Limb (tissue), 2 donors: ENCODE data around the gene BCL11A.
"Not testable (repeated sequence)": the region's sequence is repeated elsewhere in the genome, so short reads cannot be mapped to it uniquely, and the experiment has no call there.

Source experiments
- DNase-seq, 2 donors: peaks; one replicate each; pipeline ENCODE4 v3.0.0-alpha.2; 2016; ENCODE audit errors: extremely low spot score in 2 of 2

Gene BCL11A

GRCh38 chr2:60437080-60437696, 116.3 kb downstream of the BCL11A start:
- no peak for DNase-seq

- DNase-seq, result no peak
Measured at GRCh38 chr2:60433018-60433596, 120.3 kb downstream of the BCL11A start.

- DNase-seq, result no peak
Measured at GRCh38 chr2:60432035-60432601, 121.3 kb downstream of the BCL11A start.

- no peak for DNase-seq
Measured at GRCh38 chr2:60429681-60430080, 123.8 kb downstream of the BCL11A start.

- no peak for DNase-seq
Measured at GRCh38 chr2:60426880-60427279, 126.6 kb downstream of the BCL11A start.

- DNase-seq, result no peak
Measured at GRCh38 chr2:60426341-60426740, 127.1 kb downstream of the BCL11A start.

- no peak for DNase-seq
Measured at GRCh38 chr2:60424233-60424632, 129.2 kb downstream of the BCL11A start.

- no peak for DNase-seq
Measured at GRCh38 chr2:60423505-60423904, 129.9 kb downstream of the BCL11A start.

GRCh38 chr2:60422826-60423483, 130.5 kb downstream of the BCL11A start:
- DNase-seq, result no peak

GRCh38 chr2:60417210-60417609, 136.2 kb downstream of the BCL11A start:
- DNase-seq, result not testable (repeated sequence)

GRCh38 chr2:60416221-60417008, 137.0 kb downstream of the BCL11A start:
- DNase-seq, result no peak

GRCh38 chr2:60415814-60416213, 137.6 kb downstream of the BCL11A start:
- no peak for DNase-seq

- DNase-seq, result no peak
Measured at GRCh38 chr2:60414495-60415138, 138.8 kb downstream of the BCL11A start.

GRCh38 chr2:60413814-60414168, 139.7 kb downstream of the BCL11A start:
- DNase-seq, result no peak

GRCh38 chr2:60413069-60413813, 140.2 kb downstream of the BCL11A start:
- no peak for DNase-seq

- no peak for DNase-seq
Measured at GRCh38 chr2:60412620-60413019, 140.8 kb downstream of the BCL11A start.

GRCh38 chr2:60412027-60412426, 141.4 kb downstream of the BCL11A start:
- no peak for DNase-seq

- no peak for DNase-seq
Measured at GRCh38 chr2:60411295-60411694, 142.2 kb downstream of the BCL11A start.

GRCh38 chr2:60410456-60411146, 142.9 kb downstream of the BCL11A start:
- no peak for DNase-seq

- no peak for DNase-seq
Measured at GRCh38 chr2:60409531-60409871, 144.0 kb downstream of the BCL11A start.
